ENCODE results near the gene KCNJ11.

The KCNJ11 gene

DNA sequence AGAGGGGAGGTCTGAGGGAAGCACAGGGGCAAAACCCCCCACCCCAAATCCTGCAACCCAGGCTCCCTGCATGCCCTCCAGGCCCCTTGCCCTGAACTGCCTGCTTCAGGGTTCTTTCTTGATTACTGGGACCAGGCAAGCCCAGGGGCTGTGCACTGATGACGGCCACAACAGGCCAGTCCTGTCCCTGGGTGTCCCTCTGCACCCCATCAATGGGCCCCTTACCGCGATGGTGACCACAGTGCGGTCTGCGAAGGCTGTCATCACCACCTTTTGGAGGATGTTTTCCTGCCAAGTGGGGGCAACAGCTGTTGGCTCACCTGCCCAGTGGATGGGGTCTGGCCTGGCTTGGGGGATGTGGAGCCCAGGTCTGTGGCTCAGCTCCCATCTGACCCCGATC is 5.0 kb upstream of the KCNJ11 start:
- H2AFZ ChIP-seq (ENCODE audit: low read depth, low read length, severe bottlenecking) = no peak overlapping the region
- TF ChIP-seq CTCF (IDR thresholded peaks at IDR 0.05; ENCODE audit: insufficient read depth, low read length, poor library complexity, severe bottlenecking) (no peak), EZH2phosphoT487 (conservative IDR thresholded peaks at IDR 0.05; ENCODE audit: low read length) (no peak)

GRCh38 chr11:17392872-17393271 is 4.4 kb upstream of the KCNJ11 start:
- Histone ChIP-seq H3F3A (ENCODE audit: insufficient read depth) (0 out of 2 replicates have a peak, but pooled peaks cover 3% of the 10 kb centered on the region), H3K27ac (ENCODE audit: low read depth, low read length) (no peak overlapping the region), H3K79me2 (ENCODE audit: insufficient read depth, low read length) (no peaks in the 10 kb centered on the region), H3K36me3 (ENCODE audit: low read length) (no peaks in the 10 kb centered on the region), H3K9ac (ENCODE audit: low read length) (no peak overlapping the region), H3K4me2 (ENCODE audit: low read depth, low read length, poor library complexity, severe bottlenecking) (no peak overlapping the region), H2AFZ (ENCODE audit: low read depth, low read length, severe bottlenecking) (no peak overlapping the region), H3K27me3 (ENCODE audit: low read length) (no peaks in the 10 kb centered on the region), H4K20me1 (ENCODE audit: low read depth, low read length) (no peaks in the 10 kb centered on the region), H3K9me3 (ENCODE audit: insufficient read depth, low read length) (no peaks in the 10 kb centered on the region), H3K4me3 (ENCODE audit: insufficient read depth, low read length, poor library complexity, severe bottlenecking) (no peak overlapping the region), H3K9me2 (replicated peaks; ENCODE audit: insufficient read depth, low read length) (no peaks in the 10 kb centered on the region)
- TF ChIP-seq CTCF (IDR thresholded peaks at IDR 0.05; ENCODE audit: insufficient read depth, low read length, poor library complexity, severe bottlenecking) (no peak), EZH2phosphoT487 (conservative IDR thresholded peaks at IDR 0.05; ENCODE audit: low read length) (no peak)

More for the DNA sequence above, 5.0 kb upstream of the KCNJ11 start:
- H3K9me2 ChIP-seq (replicated peaks; ENCODE audit: insufficient read depth, low read length) = no peaks in the 10 kb centered on the region
- H3K27me3 ChIP-seq (ENCODE audit: low read length) = no peaks in the 10 kb centered on the region
- no peaks in the 10 kb centered on the region for H3K79me2 ChIP-seq (ENCODE audit: insufficient read depth, low read length)
- no peak overlapping the region for H3K4me3 ChIP-seq (ENCODE audit: insufficient read depth, low read length, poor library complexity, severe bottlenecking)
- no peak overlapping the region for H3K4me2 ChIP-seq (ENCODE audit: low read depth, low read length, poor library complexity, severe bottlenecking)
- no peaks in the 10 kb centered on the region for H4K20me1 ChIP-seq (ENCODE audit: low read depth, low read length)
- H3K9me3 ChIP-seq (ENCODE audit: insufficient read depth, low read length) = no peaks in the 10 kb centered on the region
- H3K9ac ChIP-seq (ENCODE audit: low read length) = no peak overlapping the region
- H3K36me3 ChIP-seq (ENCODE audit: low read length) = no peaks in the 10 kb centered on the region
- H3F3A ChIP-seq (ENCODE audit: insufficient read depth) = 0 out of 2 replicates have a peak, but pooled peaks cover 3% of the 10 kb centered on the region
- H3K27ac ChIP-seq (ENCODE audit: low read depth, low read length) = no peak overlapping the region

GRCh38 chr11:17391493-17392355 is 3.3 kb upstream of the KCNJ11 start:
- H3K4me2 ChIP-seq (ENCODE audit: low read depth, low read length, poor library complexity, severe bottlenecking) = no peak overlapping the region

More at GRCh38 chr11:17391493-17392355, 3.3 kb upstream of the KCNJ11 start:
- Histone ChIP-seq H2AFZ (ENCODE audit: low read depth, low read length, severe bottlenecking) (no peak overlapping the region), H3K79me2 (ENCODE audit: insufficient read depth, low read length) (no peaks in the 10 kb centered on the region), H4K20me1 (ENCODE audit: low read depth, low read length) (no peaks in the 10 kb centered on the region), H3K27me3 (ENCODE audit: low read length) (no peaks in the 10 kb centered on the region), H3F3A (ENCODE audit: insufficient read depth) (0 out of 2 replicates have a peak, but pooled peaks cover 3% of the 10 kb centered on the region), H3K36me3 (ENCODE audit: low read length) (no peaks in the 10 kb centered on the region), H3K27ac (ENCODE audit: low read depth, low read length) (no peak overlapping the region), H3K4me3 (ENCODE audit: insufficient read depth, low read length, poor library complexity, severe bottlenecking) (no peak overlapping the region), H3K9me3 (ENCODE audit: insufficient read depth, low read length) (no peaks in the 10 kb centered on the region), H3K9ac (ENCODE audit: low read length) (no peak overlapping the region), H3K9me2 (replicated peaks; ENCODE audit: insufficient read depth, low read length) (no peaks in the 10 kb centered on the region)
- TF ChIP-seq EZH2phosphoT487 (conservative IDR thresholded peaks at IDR 0.05; ENCODE audit: low read length) = no peak
- TF ChIP-seq CTCF (IDR thresholded peaks at IDR 0.05; ENCODE audit: insufficient read depth, low read length, poor library complexity, severe bottlenecking) = no peak
